Small intestine (tissue), 7 donors: ENCODE measurements around the gene LUZP1. TPM values are rescaled to one million over a fixed set of nuclear protein-coding genes. Genes with fewer than 3 reads are reported as not detected.
"Not testable (repeated sequence)": the region's sequence is repeated elsewhere in the genome, so short reads cannot be mapped to it uniquely, and the experiment has no call there.

Experiments
- DNase-seq, 2 donors: peaks; one replicate each; pipeline versions ENCODE4 v3.0.0 to v3.0.0-alpha.2; 2013
- FAIRE-seq: peaks from 2 replicates; lab custom pipeline; 2012; peaks lifted over from hg19 to GRCh38; lab: Jason Lieb, UNC
- H3K27ac ChIP-seq, 3 donors: one replicate each; pipeline ENCODE4 v1.5.1; 2013; ENCODE audit warnings: low read length in 2 of 3, mild to moderate bottlenecking in 2 of 3, control low read depth in 1 of 3, inconsistent platforms in 1 of 3, low read depth in 1 of 3, moderate library complexity in 1 of 3
- H3K27me3 ChIP-seq, 3 donors: one replicate each; pipeline ENCODE4 v1.6.1; 2013; ENCODE audit warnings: low read length in 3 of 3, inconsistent platforms in 1 of 3; ENCODE audit not compliant: control insufficient read depth in 3 of 3, insufficient read depth in 3 of 3
- H3K36me3 ChIP-seq, 3 donors: one replicate each; pipeline ENCODE4 v1.6.1; 2013; ENCODE audit warnings: low read length in 3 of 3, inconsistent platforms in 1 of 3, low read depth in 1 of 3, mild to moderate bottlenecking in 1 of 3, moderate library complexity in 1 of 3; ENCODE audit not compliant: control insufficient read depth in 3 of 3, insufficient read depth in 2 of 3
- H3K4me1 ChIP-seq, 3 donors: one replicate each; pipeline ENCODE4 v1.6.1; 2013; ENCODE audit warnings: low read length in 2 of 3, inconsistent platforms in 1 of 3, low read depth in 1 of 3, mild to moderate bottlenecking in 1 of 3, moderate library complexity in 1 of 3; ENCODE audit not compliant: control insufficient read depth in 3 of 3, insufficient read depth in 2 of 3
- H3K4me3 ChIP-seq, 3 donors: one replicate each; pipeline ENCODE4 v1.5.1; 2013; ENCODE audit warnings: low read length in 3 of 3, control low read depth in 1 of 3, inconsistent platforms in 1 of 3, low read depth in 1 of 3, mild to moderate bottlenecking in 1 of 3, moderate library complexity in 1 of 3
- H3K9me3 ChIP-seq, 2 donors: one replicate each; pipeline ENCODE4 v1.6.1; 2013; ENCODE audit warnings: low read depth in 1 of 2, low read length in 1 of 2; ENCODE audit not compliant: control insufficient read depth in 2 of 2, insufficient read depth in 1 of 2
- WGBS, 3 donors: extraction: QIAGEN DNeasy Blood & Tissue Kit; methylation state at CpG; one replicate each; pipeline ENCODE4 v1.1.7; 2013; 5-methylcytosine and 5-hydroxymethylcytosine counted together
- polyA plus RNA-seq, 4 donors: library from polyadenylated mRNA; stranded (reverse) in 3 of 4; unstranded in 1 of 4; fragments of 200-250 nt in 3 of 4; fragments of 120-200 nt in 1 of 4; gene quantifications; one replicate each; pipeline versions ENCODE4 v1.2.1 to v1.2.3, GENCODE V29; 2013
- donor health status: healthy with polysubstance abuse.
- donor health status: control.
- donor health status: control.
- donor health status: Bipolar disorder and iron deficiency.
- donor health status: healthy.

The LUZP1 gene
- polyA plus RNA-seq, 4 donors, result 14.1 to 22.0 (median 19.5) TPM

GRCh38 chr1:23210963-23211362 is 42.3 kb upstream of the LUZP1 start:
- FAIRE-seq, result no peak

GRCh38 chr1:23210351-23210785 is 41.7 kb upstream of the LUZP1 start:
- peaks cover 0 to 11% (median 1%) of the 10 kb centered on the region in 3 donors for H3K27me3 ChIP-seq
- DNase-seq (no peak), FAIRE-seq (no peak)
- no peak overlapping the region for H3K4me3 ChIP-seq
- H3K9me3 ChIP-seq, result no peaks in the 10 kb centered on the region
- WGBS, 3 donors, result 43 to 53% (median 46%) methylated on average over 5 to 6 of the region's 6 CpGs
- no peak overlapping the region for H3K27ac ChIP-seq
- no peaks in the 10 kb centered on the region for H3K4me1 ChIP-seq
- H3K36me3 ChIP-seq, result no peaks in the 10 kb centered on the region

More at GRCh38 chr1:23210963-23211362, 42.3 kb upstream of the LUZP1 start:
- Histone ChIP-seq H3K9me3 (no peaks in the 10 kb centered on the region), H3K36me3 (no peaks in the 10 kb centered on the region), H3K4me3 (no peak overlapping the region), H3K27ac (no peak overlapping the region), H3K27me3 (peaks cover 0 to 17% (median 6%) of the 10 kb centered on the region in 3 donors), H3K4me1 (no peaks in the 10 kb centered on the region)
- 61 to 74% (median 66%) methylated on average over 2 of the region's 2 CpGs for WGBS, 3 donors
- no peak for DNase-seq

GRCh38 chr1:23209770-23210169 is 41.1 kb upstream of the LUZP1 start:
- no peaks in the 10 kb centered on the region for H3K9me3 ChIP-seq
- no peak overlapping the region for H3K4me3 ChIP-seq
- peaks cover 0 to 7% (median 0%) of the 10 kb centered on the region in 3 donors for H3K27me3 ChIP-seq
- FAIRE-seq (no peak), DNase-seq (no peak)
- 73 to 90% (median 79%) methylated on average over 4 of the region's 4 CpGs for WGBS, 3 donors
- H3K36me3 ChIP-seq, result no peaks in the 10 kb centered on the region
- H3K4me1 ChIP-seq, result no peaks in the 10 kb centered on the region
- H3K27ac ChIP-seq, result no peak overlapping the region

- DNase-seq, result no peak
- Histone ChIP-seq H3K27ac (no peak overlapping the region), H3K4me1 (no peaks in the 10 kb centered on the region), H3K36me3 (no peaks in the 10 kb centered on the region), H3K27me3 (peaks cover 0 to 7% (median 0%) of the 10 kb centered on the region in 3 donors), H3K9me3 (no peaks in the 10 kb centered on the region), H3K4me3 (no peak overlapping the region)
- 78 to 88% (median 87%) methylated on average over 2 of the region's 2 CpGs for WGBS, 3 donors
- FAIRE-seq, result no peak
These were observed 39.9 kb upstream of the LUZP1 start for GRCh38 chr1:23208527-23208926.

GRCh38 chr1:23207733-23208132 is 39.1 kb upstream of the LUZP1 start:
- 83 to 92% (median 87%) methylated on average over 7 to 8 of the region's 8 CpGs for WGBS, 3 donors
- FAIRE-seq, DNase-seq, H3K36me3 ChIP-seq, H3K27me3 ChIP-seq, H3K27ac ChIP-seq, H3K4me3 ChIP-seq, H3K4me1 ChIP-seq, H3K9me3 ChIP-seq: not testable (repeated sequence)

- WGBS, 3 donors, result 65 to 85% (median 68%) methylated on average over 3 of the region's 3 CpGs
- no peaks in the 10 kb centered on the region for H3K9me3 ChIP-seq
- FAIRE-seq (no peak), DNase-seq (no peak)
- H3K36me3 ChIP-seq, result no peaks in the 10 kb centered on the region
- no peak overlapping the region for H3K27ac ChIP-seq
- H3K4me3 ChIP-seq, result no peak overlapping the region
- no peaks in the 10 kb centered on the region for H3K4me1 ChIP-seq
- H3K27me3 ChIP-seq, result no peaks in the 10 kb centered on the region
These were observed 33.6 kb upstream of the LUZP1 start for GRCh38 chr1:23202263-23202749.

GRCh38 chr1:23200883-23201282 is 32.2 kb upstream of the LUZP1 start:
- Histone ChIP-seq H3K4me3 (no peak overlapping the region), H3K27ac (no peak overlapping the region), H3K9me3 (no peaks in the 10 kb centered on the region), H3K4me1 (no peaks in the 10 kb centered on the region), H3K27me3 (no peaks in the 10 kb centered on the region), H3K36me3 (no peaks in the 10 kb centered on the region)
- FAIRE-seq, result no peak
- 60 to 92% (median 83%) methylated on average over 1 of the region's 1 CpG for WGBS, 3 donors
- DNase-seq, result no peak

GRCh38 chr1:23198373-23198772 is 29.7 kb upstream of the LUZP1 start:
- Histone ChIP-seq H3K9me3 (no peaks in the 10 kb centered on the region), H3K4me1 (no peaks in the 10 kb centered on the region), H3K27me3 (no peaks in the 10 kb centered on the region), H3K4me3 (no peak overlapping the region), H3K27ac (no peak overlapping the region), H3K36me3 (peaks cover 0 to 6% (median 0%) of the 10 kb centered on the region in 3 donors)
- DNase-seq (no peak), FAIRE-seq (no peak)
- WGBS, 3 donors, result 71 to 88% (median 78%) methylated on average over 4 of the region's 4 CpGs
